ENCODE results near the gene CATSPER1. TPM values are rescaled to one million over a fixed set of nuclear protein-coding genes. Genes with fewer than 3 reads are reported as not detected.

The CATSPER1 gene
- total and polyA plus RNA-seq, 2 of the 8 experiments (the other 6 are each of a cell fraction or from before 2014, with no cell fraction given): not detected

GRCh38 chr11:65973439-65974110 lies 52.7 kb downstream of the CATSPER1 start:
- no peaks in the 10 kb centered on the region for H3K4me1 ChIP-seq (replicated peaks in 1 of 4; ENCODE audit: control insufficient read depth in 3 of 4, insufficient read depth in 4 of 4, low read length in 3 of 4)
- no peak overlapping the region for H3K14ac ChIP-seq (ENCODE audit: insufficient read length)
- H3K79me2 ChIP-seq (ENCODE audit: control insufficient read depth in 1 of 2, insufficient read depth in 2 of 2, low read length in 2 of 2): no peaks in the 10 kb centered on the region
- no peak overlapping the region for H4K5ac ChIP-seq (ENCODE audit: insufficient read length, low read depth, low read length)
- no peak overlapping the region for H3K27ac ChIP-seq (ENCODE audit: low read depth, low read length)
- H3K23ac ChIP-seq (ENCODE audit: insufficient read length): no peak overlapping the region
- no peaks in the 10 kb centered on the region for H3K23me2 ChIP-seq (ENCODE audit: low read depth, low read length)
- no peak overlapping the region for H3K4ac ChIP-seq (replicated peaks; ENCODE audit: insufficient read length, low read depth, low read length)
- H3K18ac ChIP-seq (ENCODE audit: extremely low read depth, low read length): no peak overlapping the region
- no peak overlapping the region for H3K4me3 ChIP-seq (ENCODE audit: extremely low read depth in 1 of 4, insufficient read depth in 2 of 4, low read depth in 3 of 4, low read length in 4 of 4)
- peaks cover 6 to 28% (median 21%) of the 10 kb centered on the region in 4 experiments; a peak in 7 of 8 replicates for H3K36me3 ChIP-seq (ENCODE audit: control insufficient read depth in 2 of 4, insufficient read depth in 4 of 4, low read length in 3 of 4)
- no peak overlapping the region for H2BK5ac ChIP-seq (ENCODE audit: low read depth, low read length)
- no peak overlapping the region for H3K9ac ChIP-seq (replicated peaks in 1 of 4; ENCODE audit: extremely low read depth in 1 of 4, low read depth in 3 of 4, low read length in 3 of 4)
- no peak overlapping the region for H4K91ac ChIP-seq (replicated peaks; ENCODE audit: insufficient read length, low read length)
- POLR2A ChIA-PET (ENCODE audit: partially characterized antibody): interaction anchor here (0.8 to 1.1 kb wide), 4 partner anchors 10 to 13 kb away, joined by 3 to 5 read pairs (median 4); no protein-coding TSS in a partner anchor
- no peak overlapping the region for H2AFZ ChIP-seq (ENCODE audit: low read length)
- DNase-seq (ENCODE audit: low read depth in 1 of 2, low spot score in 2 of 2): no peak
- no peak overlapping the region for H2BK12ac ChIP-seq (ENCODE audit: low read depth, low read length)
- H4K20me1 ChIP-seq (replicated peaks in 1 of 2; ENCODE audit: control insufficient read depth in 1 of 2, insufficient read depth in 2 of 2, low read length in 2 of 2): no peaks in the 10 kb centered on the region
- no peaks in the 10 kb centered on the region for H3K9me3 ChIP-seq (ENCODE audit: insufficient read depth in 2 of 2, low read depth in 1 of 2, low read length in 1 of 2)
- H3K56ac ChIP-seq (replicated peaks; ENCODE audit: insufficient read length, low read depth, low read length): no peak overlapping the region
- no peak overlapping the region for H3K4me2 ChIP-seq (ENCODE audit: insufficient read depth in 1 of 2, low read depth in 2 of 2, low read length in 2 of 2)
- no peak overlapping the region for H4K8ac ChIP-seq (ENCODE audit: extremely low read depth, insufficient read depth, low read length)
- H2BK15ac ChIP-seq (ENCODE audit: low read length): no peak overlapping the region
- H2BK20ac ChIP-seq (ENCODE audit: low read length): no peak overlapping the region
- CTCF ChIA-PET (ENCODE audit: partially characterized antibody): interaction anchor here (0.6 to 1.2 kb wide), 6 partner anchors 14 to 435 kb away, joined by 3 to 6 read pairs (median 3); no protein-coding TSS in a partner anchor
- H2AK5ac ChIP-seq (ENCODE audit: low read depth, low read length): no peak overlapping the region
- no peak overlapping the region for H2BK120ac ChIP-seq (replicated peaks; ENCODE audit: low read depth, low read length)
- TF ChIP-seq GTF2F1 (IDR thresholded peaks at IDR 0.05; ENCODE audit: borderline replicate concordance, low read depth, low read length): no peak
- no peaks in the 10 kb centered on the region for H3K79me1 ChIP-seq (ENCODE audit: low read depth, low read length)
- no peaks in the 10 kb centered on the region for H3K27me3 ChIP-seq (replicated peaks in 1 of 4; ENCODE audit: control insufficient read depth in 3 of 4, extremely low read depth in 1 of 4, insufficient read depth in 3 of 4, low read length in 3 of 4)
- no peak for FAIRE-seq
- 90% methylated on average over 13 of the region's 13 CpGs; no CpG with 5 or more reads in 1 of the 2 experiments for WGBS, 2 experiments (ENCODE audit: extremely low coverage in 1 of 2, insufficient coverage in 1 of 2, insufficient read length in 1 of 2, insufficient replicate concordance in 2 of 2, low coverage in 1 of 2, low lambda C conversion rate in 2 of 2, missing lambda C conversion rate in 1 of 2)
